GM12878 (cell line): ENCODE results near the gene CCDC187.

Source experiments
- CBX3 ChIP-seq: fragments of 200-600 bp; sonication (generic); IDR thresholded peaks from 2 replicates; pipeline ENCODE4 v1.6.1; 2016; ENCODE audit warnings: low read depth, borderline replicate concordance
- CEBPB ChIP-seq, 2 experiments: fragments of 150-350 bp in 1 of 2; IDR thresholded peaks; 2 replicates each; pipeline ENCODE4 v1.6.1; 2012 to 2014; ENCODE audit warnings: low read depth in 2 of 2, low read length in 2 of 2, borderline replicate concordance in 1 of 2, inconsistent platforms in 1 of 2
- CTCF ChIP-seq, 3 experiments: IDR thresholded peaks in 2 of 3; conservative IDR thresholded peaks in 1 of 3; 2 replicates each; pipeline ENCODE4 v1.5.1; 2011; ENCODE audit warnings: low read depth in 3 of 3, low read length in 3 of 3, mild to moderate bottlenecking in 3 of 3, control low read depth in 2 of 3, moderate library complexity in 2 of 3, inconsistent platforms in 1 of 3, mixed read lengths in 1 of 3; ENCODE audit not compliant: control insufficient read depth in 2 of 3, insufficient read depth in 1 of 3; ENCODE audit errors: extremely low read depth in 1 of 3
- EP300 ChIP-seq, 2 experiments: fragments of 150-350 bp in 1 of 2; IDR thresholded peaks; 2 replicates each; pipeline ENCODE4 v1.6.1; 2011 to 2012; ENCODE audit warnings: low read depth in 2 of 2, low read length in 2 of 2, borderline replicate concordance in 1 of 2, improper control_type of control experiment in 1 of 2, inconsistent platforms in 1 of 2; ENCODE audit not compliant: control insufficient read depth in 1 of 2
- HCFC1 ChIP-seq: fragments of 150-350 bp; IDR thresholded peaks from 2 replicates; pipeline ENCODE4 v1.6.1; 2014; ENCODE audit warnings: low read length
- JUNB ChIP-seq: IDR thresholded peaks from 2 replicates; pipeline ENCODE4 v1.6.1; 2016; ENCODE audit warnings: antibody characterized with exemption, mild to moderate bottlenecking
- MAX ChIP-seq: IDR thresholded peaks from 2 replicates; pipeline ENCODE4 v1.6.1; 2012; ENCODE audit warnings: low read depth, low read length, improper control_type of control experiment
- NRF1 ChIP-seq: conservative IDR thresholded peaks from 2 replicates; pipeline ENCODE4 v1.6.1; 2011; ENCODE audit warnings: mild to moderate bottlenecking, low read depth, low read length, improper control_type of control experiment
- POLR2A ChIP-seq: IDR thresholded peaks from 2 replicates; pipeline ENCODE4 v1.6.1; 2011; ENCODE audit warnings: low read depth, mild to moderate bottlenecking, low read length
- POLR2AphosphoS5 ChIP-seq: IDR thresholded peaks from 2 replicates; pipeline ENCODE4 v1.6.1; 2011; ENCODE audit warnings: mild to moderate bottlenecking, low read length, inconsistent platforms
- REST ChIP-seq: IDR thresholded peaks from 2 replicates; pipeline ENCODE4 v1.6.1; 2012; ENCODE audit warnings: mild to moderate bottlenecking, low read depth, low read length
- SIX5 ChIP-seq: IDR thresholded peaks from 2 replicates; pipeline ENCODE4 v1.6.1; 2011; ENCODE audit warnings: mild to moderate bottlenecking, low read depth, low read length, moderate library complexity; ENCODE audit not compliant: severe bottlenecking
- ZSCAN29 ChIP-seq: fragments of 450-650 bp; IDR thresholded peaks from 2 replicates; pipeline ENCODE4 v1.6.1; 2017; ENCODE audit warnings: mild to moderate bottlenecking, moderate library complexity

- TF ChIP-seq MAX, result no peak
- no peak; the same call in 1 of the 2 replicates for TF ChIP-seq POLR2A
- no peak for TF ChIP-seq CTCF (IDR thresholded peaks at IDR 0.05 in 2 of 3, conservative IDR thresholded peaks at IDR 0.05 in 1 of 3; ENCODE audit: control insufficient read depth in 2 of 3, extremely low read depth in 1 of 3, insufficient read depth in 1 of 3, low read depth in 3 of 3, low read length in 3 of 3)
- TF ChIP-seq ZSCAN29, result no peak
- no peak for TF ChIP-seq CBX3
- TF ChIP-seq HCFC1, result no peak
- TF ChIP-seq CEBPB (IDR thresholded peaks at IDR 0.05; ENCODE audit: borderline replicate concordance in 1 of 2, low read depth in 2 of 2, low read length in 2 of 2), result no peak
- TF ChIP-seq REST, result no peak
- TF ChIP-seq POLR2AphosphoS5, result no peak
- no peak for TF ChIP-seq JUNB
- no peak for TF ChIP-seq NRF1
- no peak for TF ChIP-seq SIX5
- no peak for TF ChIP-seq EP300 (IDR thresholded peaks at IDR 0.05; ENCODE audit: borderline replicate concordance in 1 of 2, control insufficient read depth in 1 of 2, low read depth in 2 of 2, low read length in 2 of 2)
Observed at GRCh38 chr9:136244969-136245218, 59.0 kb downstream of the CCDC187 start.
